Upper lobe of left lung (tissue), 4 donors: ENCODE data around the gene PDRG1.

ENCODE experiments used
- POLR2A ChIP-seq, 4 donors: fragments of 450-650 bp; IDR thresholded peaks; one replicate each; pipeline ENCODE4 v1.5.1; 2016 to 2017; ENCODE audit warnings: antibody characterized with exemption in 4 of 4, mild to moderate bottlenecking in 2 of 4
- POLR2AphosphoS5 ChIP-seq, 2 donors: sonication (generic); formaldehyde crosslinking; IDR thresholded peaks; one replicate each; pipeline ENCODE4 v1.5.1; 2017; ENCODE audit warnings: antibody characterized with exemption in 2 of 2
- TF ChIP-seq, protein P1 (sequence below), 6 experiments: fragments of 450-650 bp in 4 of 6; fragments of 200-600 bp in 2 of 6; sonication (generic) in 2 of 6; IDR thresholded peaks; one replicate each; pipeline ENCODE4 v1.5.1; 2016 to 2019; ENCODE audit warnings: antibody characterized with exemption in 6 of 6

- TF ChIP-seq, protein P1, sequence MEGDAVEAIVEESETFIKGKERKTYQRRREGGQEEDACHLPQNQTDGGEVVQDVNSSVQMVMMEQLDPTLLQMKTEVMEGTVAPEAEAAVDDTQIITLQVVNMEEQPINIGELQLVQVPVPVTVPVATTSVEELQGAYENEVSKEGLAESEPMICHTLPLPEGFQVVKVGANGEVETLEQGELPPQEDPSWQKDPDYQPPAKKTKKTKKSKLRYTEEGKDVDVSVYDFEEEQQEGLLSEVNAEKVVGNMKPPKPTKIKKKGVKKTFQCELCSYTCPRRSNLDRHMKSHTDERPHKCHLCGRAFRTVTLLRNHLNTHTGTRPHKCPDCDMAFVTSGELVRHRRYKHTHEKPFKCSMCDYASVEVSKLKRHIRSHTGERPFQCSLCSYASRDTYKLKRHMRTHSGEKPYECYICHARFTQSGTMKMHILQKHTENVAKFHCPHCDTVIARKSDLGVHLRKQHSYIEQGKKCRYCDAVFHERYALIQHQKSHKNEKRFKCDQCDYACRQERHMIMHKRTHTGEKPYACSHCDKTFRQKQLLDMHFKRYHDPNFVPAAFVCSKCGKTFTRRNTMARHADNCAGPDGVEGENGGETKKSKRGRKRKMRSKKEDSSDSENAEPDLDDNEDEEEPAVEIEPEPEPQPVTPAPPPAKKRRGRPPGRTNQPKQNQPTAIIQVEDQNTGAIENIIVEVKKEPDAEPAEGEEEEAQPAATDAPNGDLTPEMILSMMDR (IDR thresholded peaks at IDR 0.05) = no peak
- TF ChIP-seq POLR2A (IDR thresholded peaks at IDR 0.05) (no peak), POLR2AphosphoS5 (IDR thresholded peaks at IDR 0.05) (no peak)
These were observed 10.9 kb upstream of the PDRG1 start for GRCh38 chr20:31962761-31963160.
